ENCODE measurements around the gene NACA. TPM values are rescaled to one million over a fixed set of nuclear protein-coding genes. Genes with fewer than 3 reads are reported as not detected.
A peak's percentile ranks its signal among the peaks of the same experiment; 100 is the strongest.

NACA gene
- total RNA-seq, 6 experiments from 2014 or later: 218 to 501 (median 330) TPM

- H3K27me3 ChIP-seq: no peaks in the 10 kb centered on the region
- peaks cover 0 to 33% (median 16%) of the 10 kb centered on the region in 4 donors for H3K4me1 ChIP-seq
- H3K27ac ChIP-seq: no peak overlapping the region
- H3K36me3 ChIP-seq: peaks cover 6 to 37% (median 19%) of the 10 kb centered on the region in 4 donors
- WGBS (ENCODE audit: insufficient coverage, low coverage, low lambda C conversion rate, missing lambda C conversion rate): 71% methylated on average over 4 of the region's 4 CpGs
- no peak overlapping the region for H3K4me3 ChIP-seq
- H3K9me3 ChIP-seq: no peaks in the 10 kb centered on the region
- ATAC-seq (no peak), DNase-seq (peak in 1 of 3 donors; percentile 34)
- intact Hi-C loops (cut with DNase I): no loop called here
- TF ChIP-seq POLR2A (IDR thresholded peaks at IDR 0.05): no peak
- TF ChIP-seq CTCF (IDR thresholded peaks at IDR 0.05): no peak
These were observed 6.5 kb downstream of the NACA start for GRCh38 chr12:56718636-56719035.

GRCh38 chr12:56718149-56718548 lies 7.0 kb downstream of the NACA start:
- intact Hi-C loops (cut with DNase I): no loop called here
- H3K27ac ChIP-seq: no peak overlapping the region

GRCh38 chr12:56716933-56717880 lies 7.9 kb downstream of the NACA start:
- no peak for TF ChIP-seq POLR2A (IDR thresholded peaks at IDR 0.05)
- no peak for TF ChIP-seq CTCF (IDR thresholded peaks at IDR 0.05)
- DNase-seq (peak in 1 of 3 donors; percentile 37), ATAC-seq (no peak)
- Histone ChIP-seq H3K9me3 (no peaks in the 10 kb centered on the region), H3K27me3 (no peaks in the 10 kb centered on the region), H3K4me1 (peaks cover 0 to 19% (median 8%) of the 10 kb centered on the region in 4 donors), H3K4me3 (no peak overlapping the region), H3K36me3 (peaks cover 14 to 51% (median 32%) of the 10 kb centered on the region in 4 donors), H3K27ac (no peak overlapping the region)
- intact Hi-C loops (cut with DNase I): no loop called here
- 89% methylated on average over 3 of the region's 4 CpGs for WGBS (ENCODE audit: insufficient coverage, low coverage, low lambda C conversion rate, missing lambda C conversion rate)

More at GRCh38 chr12:56718149-56718548, 7.0 kb downstream of the NACA start:
- ATAC-seq (no peak), DNase-seq (peak in 1 of 3 donors; percentile 31)
- H3K27me3 ChIP-seq: no peaks in the 10 kb centered on the region
- TF ChIP-seq CTCF (IDR thresholded peaks at IDR 0.05): no peak
- no peak for TF ChIP-seq POLR2A (IDR thresholded peaks at IDR 0.05)
- H3K36me3 ChIP-seq: peaks cover 11 to 41% (median 24%) of the 10 kb centered on the region in 4 donors
- no CpG with 5 or more reads among the region's 1 CpG for WGBS (ENCODE audit: insufficient coverage, low coverage, low lambda C conversion rate, missing lambda C conversion rate)
- H3K4me1 ChIP-seq: peaks cover 0 to 28% (median 12%) of the 10 kb centered on the region in 4 donors
- H3K9me3 ChIP-seq: no peaks in the 10 kb centered on the region
- no peak overlapping the region for H3K4me3 ChIP-seq

- no peaks in the 10 kb centered on the region for H3K27me3 ChIP-seq
- H3K36me3 ChIP-seq: peaks cover 16 to 58% (median 36%) of the 10 kb centered on the region in 4 donors
- no peak overlapping the region for H3K4me3 ChIP-seq
- 55% methylated on average over 1 of the region's 1 CpG for WGBS (ENCODE audit: insufficient coverage, low coverage, low lambda C conversion rate, missing lambda C conversion rate)
- H3K4me1 ChIP-seq: peaks cover 0 to 12% (median 4%) of the 10 kb centered on the region in 4 donors
- H3K27ac ChIP-seq: no peak overlapping the region
- intact Hi-C loops (cut with DNase I): no loop called here
- peak in 2 of 3 donors; percentile 12 to 35 for DNase-seq
- ATAC-seq: peak in 1 of 4 donors; percentile 3
- no peaks in the 10 kb centered on the region for H3K9me3 ChIP-seq
- TF ChIP-seq CTCF (IDR thresholded peaks at IDR 0.05) (no peak), POLR2A (IDR thresholded peaks at IDR 0.05) (no peak)
These were observed 8.6 kb downstream of the NACA start for GRCh38 chr12:56716458-56716857.
